GM12878 (cell line): ENCODE results near the gene PRM3. TPM values are rescaled to one million over a fixed set of nuclear protein-coding genes. Genes with fewer than 3 reads are reported as not detected.
A peak's percentile ranks its signal among the peaks of the same experiment; 100 is the strongest.

ENCODE experiments used
- BCL11A ChIP-seq: IDR thresholded peaks from 2 replicates; pipeline ENCODE4 v1.6.1; 2011; ENCODE audit warnings: low read depth, low read length
- BRCA1 ChIP-seq: IDR thresholded peaks from 2 replicates; pipeline ENCODE4 v1.6.1; 2011; ENCODE audit warnings: low read depth, low read length, improper control_type of control experiment
- CEBPZ ChIP-seq: fragments of 150-350 bp; IDR thresholded peaks from 2 replicates; pipeline ENCODE4 v1.6.1; 2016; ENCODE audit warnings: low read depth, low read length
- CHD4 ChIP-seq: fragments of 200-600 bp; sonication (generic); IDR thresholded peaks from 2 replicates; pipeline ENCODE4 v1.6.1; 2016; ENCODE audit warnings: mild to moderate bottlenecking
- CREB1 ChIP-seq: IDR thresholded peaks from 2 replicates; pipeline ENCODE4 v1.6.1; 2012; ENCODE audit warnings: low read depth, mild to moderate bottlenecking, inconsistent platforms
- CREM ChIP-seq: IDR thresholded peaks from 2 replicates; pipeline ENCODE4 v1.6.1; 2014; ENCODE audit warnings: antibody characterized with exemption, low read depth
- FOXM1 ChIP-seq: IDR thresholded peaks from 2 replicates; pipeline ENCODE4 v1.6.1; 2012; ENCODE audit warnings: low read depth, mild to moderate bottlenecking, inconsistent platforms, low read length, moderate library complexity
- JUNB ChIP-seq: IDR thresholded peaks from 2 replicates; pipeline ENCODE4 v1.6.1; 2016; ENCODE audit warnings: antibody characterized with exemption, mild to moderate bottlenecking
- KDM1A ChIP-seq: fragments of 200-600 bp; sonication (generic); IDR thresholded peaks from 2 replicates; pipeline ENCODE4 v1.6.1; 2016; ENCODE audit warnings: borderline replicate concordance
- LARP7 ChIP-seq: fragments of 450-650 bp; IDR thresholded peaks from 2 replicates; pipeline ENCODE4 v1.6.1; 2017; ENCODE audit warnings: mild to moderate bottlenecking
- MAX ChIP-seq: IDR thresholded peaks from 2 replicates; pipeline ENCODE4 v1.6.1; 2012; ENCODE audit warnings: low read depth, low read length, improper control_type of control experiment
- MTA3 ChIP-seq: IDR thresholded peaks from 2 replicates; pipeline ENCODE4 v1.6.1; 2012; ENCODE audit warnings: low read length, inconsistent platforms, borderline replicate concordance
- MYC ChIP-seq: IDR thresholded peaks from 2 replicates; pipeline ENCODE4 v1.6.1; 2011; ENCODE audit warnings: mild to moderate bottlenecking, low read length, moderate library complexity, inconsistent platforms; ENCODE audit not compliant: insufficient read depth, insufficient replicate concordance, insufficient read length, severe bottlenecking
- PAX5 ChIP-seq: IDR thresholded peaks from 2 replicates; pipeline ENCODE4 v1.6.1; 2011; ENCODE audit warnings: low read depth, low read length, borderline replicate concordance
- RCOR1 ChIP-seq: conservative IDR thresholded peaks from 2 replicates; pipeline ENCODE4 v1.6.1; 2012; ENCODE audit warnings: low read depth, low read length, improper control_type of control experiment
- RELA ChIP-seq: fragments of 450-650 bp; IDR thresholded peaks from 2 replicates; pipeline ENCODE4 v1.8.0; 2014; ENCODE audit warnings: borderline replicate concordance; ENCODE audit not compliant: partially characterized antibody
- RFX5 ChIP-seq: IDR thresholded peaks from 2 replicates; pipeline ENCODE4 v1.6.1; 2011; ENCODE audit warnings: low read depth, low read length, improper control_type of control experiment
- SMAD1 ChIP-seq: fragments of 450-650 bp; IDR thresholded peaks from 2 replicates; pipeline ENCODE4 v1.6.1; 2018; ENCODE audit warnings: mild to moderate bottlenecking, low read depth; ENCODE audit not compliant: partially characterized antibody
- SMARCA5 ChIP-seq: fragments of 450-650 bp; IDR thresholded peaks from 2 replicates; pipeline ENCODE4 v1.6.1; 2017; ENCODE audit warnings: mild to moderate bottlenecking
- SMC3 ChIP-seq: IDR thresholded peaks from 2 replicates; pipeline ENCODE4 v1.6.1; 2011; ENCODE audit warnings: low read length, improper control_type of control experiment, borderline replicate concordance
- SP1 ChIP-seq: IDR thresholded peaks from one replicate; pipeline ENCODE4 v1.6.1; 2011; ENCODE audit warnings: low read depth, low read length
- ZBED1 ChIP-seq: IDR thresholded peaks from 2 replicates; pipeline ENCODE4 v1.6.1; 2016; ENCODE audit warnings: borderline replicate concordance
- ZNF592 ChIP-seq: fragments of 450-650 bp; IDR thresholded peaks from 2 replicates; pipeline ENCODE4 v1.6.1; 2017; ENCODE audit warnings: mild to moderate bottlenecking, moderate library complexity
- ZSCAN29 ChIP-seq: fragments of 450-650 bp; IDR thresholded peaks from 2 replicates; pipeline ENCODE4 v1.6.1; 2017; ENCODE audit warnings: mild to moderate bottlenecking, moderate library complexity
- polyA plus RNA-seq, 11 experiments: library from polyadenylated mRNA; depleted of rRNA in 4 of 11; unstranded in 6 of 11; stranded (reverse) in 5 of 11; fragments of >200 nt; fragmentation: Nextera tagmentation in 4 of 11; fragmentation: Illumina TruSeq in 1 of 11; extraction: Ambion mirVana in 4 of 11; extraction: Trizol in 1 of 11; gene quantifications; 1 replicate in 1 of 11; 2 replicates in 10 of 11; pipeline versions ENCODE4 v1.2.1 to v1.2.3, GENCODE V29; 2011 to 2016; ENCODE audit warnings: inconsistent platforms in 2 of 11, missing spikeins in 2 of 11, low read depth in 1 of 11
- total RNA-seq, 4 experiments: library from RNA; depleted of rRNA in 3 of 4; stranded (reverse); fragments of >200 nt in 3 of 4; fragmentation: Illumina TruSeq in 1 of 4; extraction: Trizol in 1 of 4; gene quantifications; 2 replicates each; pipeline versions ENCODE4 v1.2.1 to v1.2.3, GENCODE V29; 2013 to 2021

The PRM3 gene
- total and polyA plus RNA-seq, 10 of the 15 experiments (the other 5 are each of a cell fraction or from before 2014, with no cell fraction given), result not detected

GRCh38 chr16:11296706-11297491 lies 23.5 kb upstream of the PRM3 start (continued):
- TF ChIP-seq CEBPZ, result no peak
- TF ChIP-seq RFX5, result no peak
- no peak for TF ChIP-seq FOXM1
- no peak for TF ChIP-seq SMC3
- TF ChIP-seq BRCA1, result no peak
- no peak for TF ChIP-seq ZBED1
- TF ChIP-seq MTA3, result peak; percentile 36; the same call in 1 of the 2 replicates
- TF ChIP-seq CHD4, result no peak
- 0 out of 2 replicates have a peak, but pooled peaks have one; percentile 8 for TF ChIP-seq SMARCA5
- 0 out of 2 replicates have a peak, but pooled peaks have one; percentile 69 for TF ChIP-seq CREM
- TF ChIP-seq CREB1, result 0 out of 2 replicates have a peak, but pooled peaks have one; percentile 57
- no peak for TF ChIP-seq LARP7
- no peak for TF ChIP-seq MYC
- TF ChIP-seq ZSCAN29, result no peak
- no peak for TF ChIP-seq SMAD1
- TF ChIP-seq RELA, result no peak
- peak; percentile 42; the same call in 1 of the 2 replicates for TF ChIP-seq ZNF592
- TF ChIP-seq SP1, result peak; percentile 15
- TF ChIP-seq MAX, result no peak
- TF ChIP-seq PAX5, result 0 out of 2 replicates have a peak, but pooled peaks have one; percentile 42
- peak; percentile 9; the same call in 1 of the 2 replicates for TF ChIP-seq JUNB
- TF ChIP-seq RCOR1, result no peak
- no peak for TF ChIP-seq BCL11A
- TF ChIP-seq KDM1A, result no peak
- TF ChIP-seq, all 136 proteins: peak for 12
